Kidney capillary endothelial cell (primary cell): ENCODE measurements around the gene MYB.

Experiments
- DNase-seq: peaks from one replicate; pipeline ENCODE4 v3.0.0-alpha.2; 2018; ENCODE audit warnings: low spot score

The MYB gene

DNA sequence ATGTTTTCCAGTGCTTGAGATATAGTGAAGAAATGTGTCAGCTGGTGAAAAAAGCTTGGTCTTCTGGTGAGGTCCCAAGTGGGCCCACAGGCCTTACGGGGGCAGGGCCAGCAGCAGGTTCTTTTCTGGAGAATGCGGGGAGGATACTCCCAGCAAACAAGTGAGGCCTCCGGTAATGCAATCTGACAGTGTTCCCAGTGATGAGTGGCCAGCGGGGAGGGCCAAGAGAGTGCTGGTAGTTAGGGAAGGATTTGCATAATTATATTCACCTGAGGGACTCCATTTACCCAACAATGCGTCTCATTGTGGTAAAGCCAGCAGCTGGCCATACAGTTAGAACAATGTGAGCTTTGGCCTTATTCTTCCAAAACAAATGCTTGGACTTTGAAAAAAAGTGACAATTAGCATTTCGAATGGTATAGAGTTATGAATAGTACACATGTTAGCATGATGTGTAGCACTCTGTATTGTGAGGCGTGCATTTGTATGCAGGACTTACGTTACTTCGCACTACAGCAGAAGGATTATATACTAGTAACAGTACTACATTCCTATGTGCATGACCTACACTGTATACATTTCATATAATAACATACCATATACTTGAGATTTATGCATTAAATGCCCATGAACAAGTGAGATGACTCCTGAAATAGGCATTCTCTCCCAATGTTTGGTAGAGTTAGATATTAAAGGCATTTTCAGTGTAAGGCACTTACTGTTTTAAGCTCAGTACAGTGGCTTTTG lies 69.8 kb downstream of the MYB start:
- no peak for DNase-seq

DNA sequence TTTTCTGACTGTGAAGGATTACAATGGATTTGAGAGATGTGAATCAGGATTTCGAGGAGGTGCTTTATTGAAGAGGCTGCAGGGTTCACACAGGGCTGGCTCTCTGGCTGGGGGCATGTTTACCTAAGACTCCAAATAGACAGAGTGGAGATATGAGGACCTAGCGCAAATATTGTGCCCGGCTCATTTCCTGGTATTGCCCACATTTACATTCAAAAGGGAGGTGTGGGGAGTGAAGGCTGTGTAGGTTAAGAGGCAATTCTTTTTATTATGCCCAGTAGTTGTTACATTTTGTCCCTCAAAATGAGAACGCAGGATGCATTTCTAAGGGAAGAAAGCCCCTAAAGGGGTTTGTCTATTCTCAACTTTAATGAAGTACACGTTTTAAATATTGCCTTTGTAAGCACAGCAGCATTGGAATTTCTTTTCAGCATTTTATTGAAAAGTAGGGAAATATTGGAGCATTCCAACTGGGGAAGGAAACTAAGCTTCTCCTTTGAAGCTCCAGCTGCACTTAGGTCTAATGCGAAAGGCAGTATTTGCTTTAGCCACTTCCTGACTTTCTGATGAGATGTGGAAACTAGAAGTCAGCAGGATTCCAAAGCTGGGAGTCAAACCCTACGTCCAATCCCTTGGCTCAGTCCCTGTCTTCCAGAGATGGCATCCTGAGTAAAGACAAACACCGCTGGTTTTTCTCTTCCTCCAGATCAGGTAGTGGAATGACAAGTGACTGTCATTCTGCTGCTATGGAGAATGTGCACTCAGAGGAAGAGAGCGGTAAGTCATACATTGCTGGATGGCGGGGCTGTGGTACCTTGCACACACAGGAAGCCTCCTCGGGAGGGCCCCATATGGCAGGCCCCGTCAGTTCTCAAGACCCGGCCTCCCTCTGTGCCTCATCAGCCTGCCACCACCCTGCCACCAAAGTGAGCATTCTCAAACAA lies 70.7 kb downstream of the MYB start:
- DNase-seq, result no peak

DNA sequence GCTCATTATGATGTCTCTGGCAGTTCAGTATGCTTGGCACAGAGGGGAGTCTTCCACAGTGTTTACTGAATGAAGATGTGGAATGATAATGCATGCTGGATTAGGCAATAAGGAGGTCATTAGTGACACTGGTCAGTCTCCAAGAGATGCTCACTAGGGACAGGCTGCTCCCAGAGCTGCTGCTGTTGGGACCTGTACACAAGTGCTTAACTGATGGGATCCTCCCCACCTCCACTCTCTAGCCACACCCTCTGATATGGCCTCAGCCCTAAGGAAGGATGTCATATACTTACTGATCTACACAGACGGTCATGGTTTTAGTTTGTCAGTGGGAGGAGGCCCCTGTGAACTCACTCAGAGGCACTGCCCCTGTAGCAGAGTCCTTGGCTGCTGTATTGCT lies 73.4 kb downstream of the MYB start:
- no peak for DNase-seq

DNA sequence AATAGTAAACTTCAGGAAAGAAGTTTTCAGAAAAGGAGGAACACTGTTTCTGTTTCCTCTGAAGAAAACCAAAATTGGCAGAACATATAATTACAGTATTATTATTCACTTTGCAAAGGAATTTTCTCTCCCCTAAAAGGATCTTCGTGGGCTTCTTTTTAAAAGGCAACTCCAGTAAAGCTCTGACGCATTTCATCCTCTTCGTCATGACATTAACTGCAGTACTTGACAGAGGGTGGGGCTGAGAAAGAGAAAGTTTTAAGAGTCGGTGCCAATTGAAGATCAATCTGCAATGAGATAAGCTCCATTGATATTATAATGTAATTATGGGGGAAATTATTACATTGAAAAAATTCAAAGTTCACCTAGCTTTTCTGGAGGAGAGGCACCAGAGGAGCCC lies 75.8 kb downstream of the MYB start:
- no peak for DNase-seq

DNA sequence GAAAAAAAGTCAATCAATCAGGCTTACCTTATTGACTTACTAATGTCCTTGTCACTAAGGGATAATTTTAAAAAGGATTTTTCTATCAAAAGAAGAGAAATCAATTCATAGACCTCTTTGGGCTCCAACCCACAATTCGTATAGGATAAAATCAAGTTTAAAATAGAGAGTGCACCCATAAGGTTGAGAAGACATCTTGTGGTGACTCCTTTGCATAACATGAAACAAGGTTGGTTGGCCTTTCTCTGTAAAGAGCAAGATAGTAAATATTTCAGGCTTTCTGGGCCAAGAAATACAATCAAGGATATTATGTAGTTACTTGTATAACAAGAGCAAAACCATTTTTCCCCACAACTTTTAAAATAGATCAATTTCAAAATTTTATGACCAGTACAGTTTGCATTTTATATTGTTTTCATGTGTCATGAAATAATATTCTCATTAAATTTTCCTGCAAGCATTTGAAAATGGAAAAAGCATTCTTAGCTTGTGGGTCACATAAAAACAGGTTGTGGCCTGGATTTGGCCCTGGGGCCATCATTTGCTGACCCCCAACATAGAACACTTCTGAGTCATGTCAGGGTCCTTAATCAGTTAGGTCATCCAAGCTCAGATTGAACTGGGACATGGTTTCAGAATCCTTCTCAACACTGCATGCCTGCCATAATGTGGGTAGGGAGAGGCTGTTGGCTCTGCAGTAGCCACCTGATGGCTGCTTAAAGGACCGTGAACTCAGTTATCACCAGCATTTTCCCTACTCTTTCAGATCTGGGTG lies 76.7 kb downstream of the MYB start:
- DNase-seq, result no peak

DNA sequence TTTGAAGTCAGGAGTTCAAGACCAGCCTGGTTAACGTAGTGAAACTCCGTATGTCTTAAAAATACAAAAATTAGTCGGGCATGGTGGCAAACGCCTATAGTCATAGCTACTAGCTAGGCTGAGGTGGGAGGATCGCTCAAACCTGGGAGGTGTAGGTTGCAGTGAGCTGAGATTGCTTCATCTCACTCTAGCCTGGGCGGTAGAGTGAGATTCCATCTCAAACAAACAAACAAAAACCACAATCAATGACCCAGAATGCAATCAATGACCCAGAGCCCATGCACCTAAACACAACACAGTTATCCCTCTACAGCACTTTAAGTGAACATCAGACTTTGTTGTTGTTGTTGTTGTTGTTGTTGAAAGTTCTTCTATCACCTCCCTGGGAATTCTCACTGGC lies 77.9 kb downstream of the MYB start:
- no peak for DNase-seq

DNA sequence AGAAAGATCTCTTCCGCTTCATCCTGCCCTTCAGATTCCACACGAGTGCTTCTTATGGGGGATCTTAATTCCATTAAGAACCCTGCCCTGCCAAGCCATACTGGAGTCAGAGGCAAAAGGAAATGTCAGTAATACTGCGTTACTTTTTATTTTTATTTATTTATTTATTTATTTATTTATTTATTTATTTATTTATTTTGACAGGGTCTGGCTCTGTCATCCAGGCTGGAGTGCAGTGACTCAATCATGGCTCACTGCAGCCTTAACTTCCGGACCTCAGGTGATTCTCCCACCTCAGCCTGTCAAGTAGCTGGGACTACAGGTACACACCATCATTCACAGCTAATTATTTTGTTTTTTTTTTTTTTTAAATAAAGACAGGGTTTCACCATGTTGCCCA lies 79.5 kb downstream of the MYB start:
- DNase-seq, result no peak

DNA sequence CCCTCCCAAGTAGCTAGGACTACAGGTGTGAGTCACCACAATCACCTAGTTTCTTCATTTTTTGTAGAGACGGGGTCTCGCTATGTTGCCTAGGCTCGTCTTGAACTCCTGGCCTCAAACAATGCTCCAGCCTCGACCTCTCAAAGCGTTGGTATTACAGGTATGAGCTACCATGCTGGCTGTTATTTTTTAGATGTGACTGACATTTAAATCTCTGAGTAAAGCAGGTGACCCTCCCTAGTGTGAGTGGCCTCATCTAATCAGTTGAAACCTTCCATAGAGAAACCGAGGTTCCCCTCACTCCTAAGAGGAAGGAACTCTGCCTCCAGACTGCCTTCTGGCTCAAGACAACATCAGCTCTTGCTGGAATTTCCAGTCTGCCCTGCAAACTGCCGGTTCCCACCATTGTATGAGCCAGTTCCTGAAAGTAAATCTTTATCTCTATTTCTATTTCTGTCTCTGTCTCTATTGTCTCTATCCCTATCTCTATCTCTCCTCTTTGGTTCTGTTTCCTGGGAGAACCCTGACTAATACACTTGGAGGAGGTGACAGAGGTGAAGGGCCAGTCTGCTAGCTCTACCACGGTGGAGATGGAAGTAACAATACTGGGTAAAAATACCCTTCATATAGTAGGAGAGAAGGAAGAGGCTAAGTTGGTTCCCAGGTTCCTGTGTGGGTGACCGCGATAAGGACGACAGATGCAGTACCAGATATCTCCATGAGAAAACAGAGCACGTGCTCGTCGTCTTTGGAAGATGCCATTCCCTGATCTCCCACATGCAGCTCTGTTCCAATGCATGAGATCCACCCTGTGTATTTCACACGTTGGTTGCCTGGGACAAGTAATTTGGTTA lies 81.0 kb downstream of the MYB start:
- no peak for DNase-seq

DNA sequence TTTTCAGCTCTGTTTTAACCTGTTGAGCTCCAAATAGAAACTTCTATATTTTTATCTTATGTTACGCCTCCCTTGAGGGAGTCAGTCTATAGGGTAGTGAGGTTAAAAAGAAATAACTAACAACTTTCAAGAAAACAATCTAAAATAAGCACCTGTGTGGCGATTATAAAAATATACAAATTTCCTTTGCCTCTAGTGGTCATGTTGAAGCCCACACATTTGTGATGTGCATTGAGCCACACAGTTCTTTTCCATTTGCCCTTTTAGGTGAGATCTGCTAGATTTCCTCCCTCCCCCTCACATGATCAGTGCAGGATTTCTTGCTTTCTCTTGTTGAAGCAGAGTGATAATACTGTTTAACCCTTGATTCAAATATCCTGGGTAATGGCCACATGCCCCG lies 84.2 kb downstream of the MYB start:
- DNase-seq, result no peak

DNA sequence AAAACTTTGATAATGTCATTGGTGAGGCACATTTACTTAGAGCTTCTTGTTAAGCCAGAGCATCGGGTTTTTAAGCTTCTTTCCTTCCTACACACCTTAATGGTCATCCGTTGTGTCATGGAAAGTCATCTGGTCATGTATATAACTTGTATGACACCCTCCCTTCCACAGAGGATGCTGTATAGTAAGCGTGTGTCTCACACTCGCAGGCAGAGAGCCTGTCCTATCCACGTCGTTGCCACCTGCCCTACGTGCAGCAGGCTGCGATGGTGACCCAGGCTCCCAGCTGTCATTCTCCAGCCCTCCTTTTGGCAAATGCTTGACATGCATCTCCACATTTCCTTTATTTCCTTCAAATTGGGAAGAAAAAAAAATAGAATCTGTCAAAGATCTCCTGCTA lies 85.6 kb downstream of the MYB start:
- DNase-seq, result no peak

DNA sequence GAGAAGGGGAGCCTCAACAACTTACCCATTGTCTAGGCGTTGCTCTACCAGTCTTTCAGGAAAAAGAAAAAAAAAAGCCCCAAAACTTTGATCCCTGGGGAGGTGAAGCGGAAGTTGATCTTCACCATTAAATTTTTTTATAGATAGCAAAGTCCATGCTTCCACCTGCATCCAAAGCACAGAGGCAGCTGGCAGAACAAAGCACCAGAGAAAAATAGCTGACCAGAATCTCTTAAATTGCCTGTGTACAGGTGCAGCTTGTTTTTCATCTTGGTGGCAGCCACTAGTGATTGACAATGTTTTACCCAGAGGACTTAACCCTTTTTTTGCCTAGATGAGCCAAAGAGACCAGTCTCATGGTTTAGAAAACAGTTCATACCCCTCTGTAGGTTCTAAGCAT lies 86.0 kb downstream of the MYB start:
- DNase-seq, result no peak

DNA sequence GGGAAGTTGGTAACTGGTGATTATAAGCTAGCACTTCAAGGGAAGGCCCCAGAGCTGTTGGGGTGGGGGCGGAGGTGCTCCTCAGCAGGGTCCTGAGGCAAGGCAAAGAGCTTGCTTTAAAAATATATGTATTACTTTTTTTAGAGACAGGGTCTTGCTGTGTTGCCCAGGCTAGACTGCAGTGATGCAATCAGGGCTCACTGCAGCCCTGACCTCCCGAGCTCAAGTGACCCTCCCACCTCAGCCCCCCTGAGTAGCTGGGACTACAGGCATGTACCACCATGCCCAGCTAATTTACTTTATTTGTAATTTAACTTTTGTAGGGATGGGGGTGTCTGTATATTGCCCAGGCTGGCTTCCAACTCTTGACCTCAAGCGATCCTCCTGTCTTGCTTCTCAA lies 87.2 kb downstream of the MYB start:
- DNase-seq, result no peak

DNA sequence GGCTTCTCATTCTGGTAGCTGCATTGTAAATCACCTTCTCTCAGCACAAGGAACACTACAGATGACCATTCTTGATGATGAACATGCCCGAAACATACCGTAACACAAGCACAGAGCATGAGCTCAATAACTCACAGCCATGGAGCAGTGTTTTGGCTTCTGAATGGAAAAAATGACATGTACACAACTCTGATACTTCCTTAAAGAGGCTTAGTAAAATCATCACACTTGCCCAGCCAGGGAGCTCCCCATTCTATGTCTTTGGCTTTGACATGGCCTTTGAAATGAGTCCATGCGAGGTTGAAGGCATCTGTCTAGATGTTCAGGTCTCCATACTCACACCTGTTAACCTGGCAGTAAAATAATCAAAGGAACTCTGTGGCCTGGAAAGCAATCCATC lies 87.6 kb downstream of the MYB start:
- DNase-seq, result no peak
